Fibroblast of villous mesenchyme (primary cell): ENCODE measurements around the gene ETAA1. TPM values are rescaled to one million over a fixed set of nuclear protein-coding genes. Genes with fewer than 3 reads are reported as not detected.
A peak's percentile ranks its signal among the peaks of the same experiment; 100 is the strongest.

Experiments
- DNase-seq: peaks from one replicate; pipeline ENCODE4 v3.0.0-alpha.2; 2010; ENCODE audit warnings: low read depth
- H3K4me3 ChIP-seq: 2 replicates; pipeline ENCODE4 v1.5.1; 2011; ENCODE audit warnings: low read depth, mild to moderate bottlenecking, low read length
- total RNA-seq: library from RNA; depleted of rRNA; stranded (reverse); fragments of >200 nt; gene quantifications from 2 replicates; pipeline ENCODE4 v1.2.3, GENCODE V29; 2012
- TF ChIP-seq, protein P1 (sequence below): IDR thresholded peaks from 2 replicates; pipeline ENCODE4 v1.5.1; 2012; ENCODE audit warnings: low read depth, mild to moderate bottlenecking, low read length; ENCODE audit not compliant: insufficient read depth

The ETAA1 gene
- total RNA-seq, 1 donor: 17.7 TPM

- H3K4me3 ChIP-seq: no peak overlapping the region
- DNase-seq: peak; percentile 51
- TF ChIP-seq, protein P1, sequence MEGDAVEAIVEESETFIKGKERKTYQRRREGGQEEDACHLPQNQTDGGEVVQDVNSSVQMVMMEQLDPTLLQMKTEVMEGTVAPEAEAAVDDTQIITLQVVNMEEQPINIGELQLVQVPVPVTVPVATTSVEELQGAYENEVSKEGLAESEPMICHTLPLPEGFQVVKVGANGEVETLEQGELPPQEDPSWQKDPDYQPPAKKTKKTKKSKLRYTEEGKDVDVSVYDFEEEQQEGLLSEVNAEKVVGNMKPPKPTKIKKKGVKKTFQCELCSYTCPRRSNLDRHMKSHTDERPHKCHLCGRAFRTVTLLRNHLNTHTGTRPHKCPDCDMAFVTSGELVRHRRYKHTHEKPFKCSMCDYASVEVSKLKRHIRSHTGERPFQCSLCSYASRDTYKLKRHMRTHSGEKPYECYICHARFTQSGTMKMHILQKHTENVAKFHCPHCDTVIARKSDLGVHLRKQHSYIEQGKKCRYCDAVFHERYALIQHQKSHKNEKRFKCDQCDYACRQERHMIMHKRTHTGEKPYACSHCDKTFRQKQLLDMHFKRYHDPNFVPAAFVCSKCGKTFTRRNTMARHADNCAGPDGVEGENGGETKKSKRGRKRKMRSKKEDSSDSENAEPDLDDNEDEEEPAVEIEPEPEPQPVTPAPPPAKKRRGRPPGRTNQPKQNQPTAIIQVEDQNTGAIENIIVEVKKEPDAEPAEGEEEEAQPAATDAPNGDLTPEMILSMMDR: no peak
Observed at GRCh38 chr2:67436221-67436620, 39.1 kb downstream of the ETAA1 start.

DNA sequence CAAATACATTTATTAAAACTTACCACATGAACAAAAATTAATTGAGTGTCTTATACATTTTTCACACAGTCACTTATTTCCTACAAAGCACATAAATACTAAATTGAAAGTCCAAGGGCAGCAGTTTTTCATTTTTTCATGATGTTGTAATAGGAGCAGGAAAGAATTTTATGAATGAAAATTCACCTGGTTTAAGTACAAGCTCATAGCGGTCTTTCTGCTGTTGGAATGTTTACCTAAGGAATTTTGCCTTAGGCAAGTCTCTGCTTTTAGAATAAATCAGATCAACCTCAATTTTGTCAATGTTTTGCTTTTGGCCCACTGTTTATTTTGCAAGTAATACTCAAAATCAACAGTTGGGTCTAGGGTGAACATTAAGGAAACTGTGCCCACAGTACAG, 40.0 kb downstream of the ETAA1 start:
- DNase-seq: peak; percentile 18
- no peak overlapping the region for H3K4me3 ChIP-seq
- TF ChIP-seq, protein P1: no peak

DNA sequence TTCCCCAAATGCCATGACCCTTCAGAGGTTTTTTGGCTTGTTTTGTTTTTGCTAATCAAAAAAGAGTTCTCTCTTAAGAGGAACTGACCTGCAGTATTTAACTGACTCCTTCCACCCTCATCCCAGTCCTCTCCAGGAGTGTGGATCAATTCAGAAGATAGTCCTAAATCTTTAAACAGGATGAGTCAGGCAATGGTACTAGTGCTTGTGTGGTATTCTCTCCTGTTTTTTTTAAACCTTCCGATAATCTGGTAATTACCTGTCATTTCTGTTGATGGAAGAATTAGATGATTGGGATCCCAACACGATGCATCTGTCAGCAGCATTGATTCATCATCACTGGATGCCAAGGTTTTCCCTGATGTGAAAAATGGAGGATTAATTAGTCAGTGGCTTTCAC, 41.2 kb downstream of the ETAA1 start:
- TF ChIP-seq, protein P1: no peak
- DNase-seq: no peak
- no peak overlapping the region for H3K4me3 ChIP-seq

DNA sequence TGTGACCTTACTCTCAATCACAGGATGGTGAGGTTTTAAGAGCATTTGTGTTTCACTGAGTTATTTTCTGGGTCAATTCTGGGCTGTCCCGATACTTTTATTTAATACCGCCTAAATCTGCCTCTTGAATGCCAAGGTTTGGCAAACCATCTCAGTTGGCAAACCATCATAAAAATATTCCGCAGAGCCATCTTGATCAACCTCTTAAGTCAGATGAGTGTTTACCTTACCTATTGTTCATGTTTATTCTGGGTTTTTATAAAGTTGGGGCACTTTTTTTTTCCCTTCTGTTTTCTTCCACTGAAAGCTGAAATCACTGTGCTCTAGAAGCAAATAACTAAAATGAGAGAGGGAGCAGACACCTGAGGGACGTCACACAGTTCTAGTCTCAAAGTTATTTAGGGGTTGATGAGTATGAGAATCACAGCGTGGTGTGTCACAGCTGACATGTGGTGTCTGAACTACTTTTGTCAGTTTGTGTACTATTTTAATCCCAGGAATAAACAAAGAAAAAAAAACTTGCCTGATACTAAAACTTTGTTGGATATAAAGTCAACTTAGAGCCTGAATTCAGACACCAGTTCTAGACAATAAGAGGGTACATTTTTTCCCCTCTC, 48.6 kb downstream of the ETAA1 start:
- no peak overlapping the region for H3K4me3 ChIP-seq
- TF ChIP-seq, protein P1: no peak
- DNase-seq: peak; percentile 23

DNA sequence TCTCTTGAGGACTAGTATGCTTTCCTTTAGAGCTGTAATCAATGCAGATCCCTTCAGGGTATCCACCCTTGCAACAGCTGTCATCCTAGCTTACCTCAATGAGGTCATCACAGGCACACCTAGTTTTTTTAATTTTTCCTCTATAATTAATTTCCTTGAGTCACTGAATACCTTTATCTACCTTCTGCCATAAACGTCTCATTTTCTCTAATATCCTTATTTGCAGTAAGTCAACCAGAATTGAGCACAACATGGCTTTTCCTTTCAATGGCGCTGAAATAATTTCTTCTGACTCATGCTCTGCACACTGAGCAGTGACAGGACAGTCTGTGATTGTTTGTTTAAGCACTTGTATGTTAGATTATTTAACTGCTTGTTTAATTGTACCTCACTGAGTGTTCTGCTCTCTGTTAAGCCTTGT, 49.4 kb downstream of the ETAA1 start:
- no peak for DNase-seq
- TF ChIP-seq, protein P1: no peak
- H3K4me3 ChIP-seq: no peak overlapping the region

DNA sequence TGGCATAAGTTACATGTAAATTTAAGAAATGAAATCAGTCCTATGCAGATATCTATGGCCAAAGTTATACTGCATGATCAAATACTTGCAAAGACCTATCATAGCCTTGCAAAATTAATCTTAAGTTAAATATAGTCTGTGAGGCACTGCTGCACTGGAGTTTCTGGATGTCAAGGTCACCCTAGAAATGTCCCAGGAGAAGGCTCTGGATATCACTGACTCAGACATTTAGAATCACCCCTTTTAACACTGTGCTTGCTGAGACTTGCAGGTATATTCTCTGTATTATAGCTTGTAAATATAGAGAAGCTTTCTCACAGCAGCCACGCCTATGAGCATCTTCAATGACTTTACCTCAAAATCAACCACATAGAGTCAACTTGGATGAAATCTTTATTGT, 51.5 kb downstream of the ETAA1 start:
- DNase-seq: no peak

More for the DNA sequence above, 51.5 kb downstream of the ETAA1 start:
- no peak overlapping the region for H3K4me3 ChIP-seq
- TF ChIP-seq, protein P1: no peak
